GM21526 (cell line): Measurements from ENCODE around the gene HPRT1.
"Not testable (repeated sequence)": the region's sequence is repeated elsewhere in the genome, so short reads cannot be mapped to it uniquely, and the experiment has no call there.

Experiments used
- ATAC-seq: cut with Tn5 transposase; IDR thresholded peaks from one replicate; pipeline ENCODE4 v1.9.1; 2021; ENCODE audit warnings: moderate library complexity; ENCODE audit not compliant: unreplicated experiment, low FRiP score

The HPRT1 gene

GRCh38 chrX:134460005-134460861 lies at the start of gene HPRT1:
HPRT1 (plus strand) TSS chrX:134460165; CDS start chrX:134460312, 147 bp downstream.
- peak; percentile 86 for ATAC-seq

- no peak for ATAC-seq
These were observed 43.9 kb upstream of the HPRT1 start for GRCh38 chrX:134416087-134416486.

GRCh38 chrX:134418317-134419113 lies 41.5 kb upstream of the HPRT1 start:
- no peak for ATAC-seq

GRCh38 chrX:134419784-134420183 lies 40.2 kb upstream of the HPRT1 start:
- ATAC-seq, result no peak

GRCh38 chrX:134423606-134424005 lies 36.4 kb upstream of the HPRT1 start:
- ATAC-seq, result no peak

GRCh38 chrX:134426281-134426680 lies 33.7 kb upstream of the HPRT1 start:
- ATAC-seq, result no peak

GRCh38 chrX:134431894-134432293 lies 28.1 kb upstream of the HPRT1 start:
- no peak for ATAC-seq

- no peak for ATAC-seq
These were observed 24.1 kb upstream of the HPRT1 start for GRCh38 chrX:134435894-134436293.

- peak; percentile 61 for ATAC-seq
These were observed 16.9 kb upstream of the HPRT1 start for GRCh38 chrX:134443020-134443419.

GRCh38 chrX:134443461-134443860 lies 16.5 kb upstream of the HPRT1 start:
- no peak for ATAC-seq

- ATAC-seq, result no peak
These were observed 15.3 kb upstream of the HPRT1 start for GRCh38 chrX:134444681-134445080.

- ATAC-seq, result no peak
These were observed 7.4 kb upstream of the HPRT1 start for GRCh38 chrX:134452596-134452995.

GRCh38 chrX:134453631-134454030 lies 6.3 kb upstream of the HPRT1 start:
- no peak for ATAC-seq

GRCh38 chrX:134454506-134454905 lies 5.5 kb upstream of the HPRT1 start:
- no peak for ATAC-seq

- ATAC-seq, result no peak
These were observed 2.3 kb upstream of the HPRT1 start for GRCh38 chrX:134457708-134458107.

- ATAC-seq, result no peak
These were observed 321 bp upstream of the HPRT1 start for GRCh38 chrX:134459683-134460004.

GRCh38 chrX:134460862-134461220 lies 876 bp downstream of the HPRT1 start:
- no peak for ATAC-seq

- ATAC-seq, result no peak
These were observed 1.5 kb downstream of the HPRT1 start for GRCh38 chrX:134461437-134461836.

- no peak for ATAC-seq
These were observed 3.0 kb downstream of the HPRT1 start for GRCh38 chrX:134462927-134463326.

- ATAC-seq, result not testable (repeated sequence)
These were observed 4.5 kb downstream of the HPRT1 start for GRCh38 chrX:134464453-134464852.

- no peak for ATAC-seq
These were observed 9.5 kb downstream of the HPRT1 start for GRCh38 chrX:134469486-134469885.

GRCh38 chrX:134470013-134470412 lies 10.0 kb downstream of the HPRT1 start:
- ATAC-seq, result no peak
